ENCODE data around the gene CALR. TPM values are rescaled to one million over a fixed set of nuclear protein-coding genes. Genes with fewer than 3 reads are reported as not detected.

The CALR gene
- total RNA-seq, 1 donor from 2014 or later = 721 TPM

GRCh38 chr19:12933287-12934072, 4.9 kb upstream of the CALR start, which contains the start of gene FARSA:
FARSA (minus strand) TSS chr19:12933711; CDS start chr19:12933696, 15 bp downstream.
- CTCF ChIA-PET = interaction anchor here (1.2 kb wide), 1 partner anchor 32 kb away, joined by 8 read pairs; no protein-coding TSS in a partner anchor
- H3K27ac Mint-ChIP-seq = peak within 1 kb of the TSS; percentile 86
- peaks cover 34% of the 10 kb centered on the region for H3K36me3 Mint-ChIP-seq (ENCODE audit: low read depth)
- intact Hi-C loops (cut with micrococcal nuclease) = loop anchor here (1.0 kb wide), 4 partner anchors 12 to 52 kb away; partner anchors contain the start of genes DNASE2, GCDH, RAD23A and SYCE2
- POLR2A ChIA-PET = interaction anchor here (0.6 to 3.5 kb wide), 26 partner anchors 9 to 1204 kb away, joined by 3 to 46 read pairs (median 4); partner anchors contain the start of genes C19orf53, DNASE2, GCDH and GET3
- H3K9me3 Mint-ChIP-seq = no peaks in the 10 kb centered on the region
- peaks cover 42% of the 10 kb centered on the region for H3K4me1 Mint-ChIP-seq
- peak; percentile 80 for DNase-seq
- H3K27me3 Mint-ChIP-seq = no peaks in the 10 kb centered on the region
- TF ChIP-seq CTCF (IDR thresholded peaks at IDR 0.05) = no peak
- peak; percentile 57 for ATAC-seq (ENCODE audit: low read depth)
- peak within 1 kb of the TSS; percentile 96 for H3K4me3 Mint-ChIP-seq

GRCh38 chr19:12935071-12935470, 3.3 kb upstream of the CALR start:
- Mint-ChIP-seq H3K9me3 (no peaks in the 10 kb centered on the region), H3K27ac (no peak overlapping the region), H3K4me1 (peaks cover 55% of the 10 kb centered on the region), H3K27me3 (no peaks in the 10 kb centered on the region), H3K36me3 (ENCODE audit: low read depth) (peaks cover 36% of the 10 kb centered on the region), H3K4me3 (no peak overlapping the region)
- DNase-seq (no peak), ATAC-seq (ENCODE audit: low read depth) (no peak)
- intact Hi-C loops (cut with micrococcal nuclease) = loop anchor here (5.0 kb wide), 2 partner anchors 213 to 217 kb away; partner anchors contain the start of genes IER2, STX10 and TNPO2
- TF ChIP-seq CTCF (IDR thresholded peaks at IDR 0.05) = no peak
- CTCF ChIA-PET = no interaction called here
- POLR2A ChIA-PET = interaction anchor here (0.7 to 3.5 kb wide), 4 partner anchors 10 to 166 kb away, joined by 3 to 24 read pairs (median 16); partner anchors contain the start of genes GCDH, JUNB and RAD23A

GRCh38 chr19:12936582-12936981, 1.8 kb upstream of the CALR start:
- Mint-ChIP-seq H3K36me3 (ENCODE audit: low read depth) (peaks cover 42% of the 10 kb centered on the region), H3K27me3 (no peaks in the 10 kb centered on the region), H3K4me1 (peaks cover 65% of the 10 kb centered on the region), H3K27ac (peak overlapping the region; percentile 41), H3K4me3 (peak overlapping the region; percentile 32), H3K9me3 (no peaks in the 10 kb centered on the region)
- no peak for ATAC-seq (ENCODE audit: low read depth)
- intact Hi-C loops (cut with micrococcal nuclease) = loop anchor here (5.0 kb wide), 2 partner anchors 214 to 216 kb away; partner anchors contain the start of genes IER2, STX10 and TNPO2
- DNase-seq = no peak
- no peak for TF ChIP-seq CTCF (IDR thresholded peaks at IDR 0.05)
- POLR2A ChIA-PET = interaction anchor here (0.6 to 3.3 kb wide), 8 partner anchors 9 to 200 kb away, joined by 4 to 21 read pairs (median 8); partner anchors contain the start of genes DNASE2, GCDH, GET3 and NACC1
- CTCF ChIA-PET = no interaction called here

GRCh38 chr19:12937093-12937926, 1.1 kb upstream of the CALR start:
- CTCF ChIA-PET = interaction anchor here (0.9 to 1.5 kb wide), 3 partner anchors 28 to 52 kb away, joined by 4 to 5 read pairs (median 5); partner anchors contain the start of gene GCDH
- H3K4me3 Mint-ChIP-seq = peak overlapping the region; percentile 99
- no peaks in the 10 kb centered on the region for H3K27me3 Mint-ChIP-seq
- intact Hi-C loops (cut with micrococcal nuclease) = loop anchor here (5.0 kb wide), 2 partner anchors 215 kb away; partner anchors contain the start of genes IER2, STX10 and TNPO2
- no peak for TF ChIP-seq CTCF (IDR thresholded peaks at IDR 0.05)
- DNase-seq = no peak
- peaks cover 65% of the 10 kb centered on the region for H3K4me1 Mint-ChIP-seq
- peaks cover 48% of the 10 kb centered on the region for H3K36me3 Mint-ChIP-seq (ENCODE audit: low read depth)
- POLR2A ChIA-PET = interaction anchor here (0.6 to 3.3 kb wide), 22 partner anchors 9 to 1070 kb away, joined by 3 to 37 read pairs (median 5); partner anchors contain the start of genes DNASE2, GADD45GIP1, GCDH and GET3
- H3K9me3 Mint-ChIP-seq = no peaks in the 10 kb centered on the region
- ATAC-seq (ENCODE audit: low read depth) = no peak
- H3K27ac Mint-ChIP-seq = peak overlapping the region; percentile 95
